Psoas muscle (tissue), 8 donors: Measurements from ENCODE around the gene HEPACAM. TPM values are rescaled to one million over a fixed set of nuclear protein-coding genes. Genes with fewer than 3 reads are reported as not detected.

Experiments used
- ATAC-seq, 4 donors: fragments of 200-7000 bp; cut with Tn5 transposase; one replicate each; pipeline ENCODE4 v1.9.1; 2020; ENCODE audit warnings: moderate library complexity in 3 of 4, mild to moderate bottlenecking in 2 of 4
- DNase-seq, 2 donors: peaks; one replicate each; pipeline ENCODE4 v3.0.0-alpha.2; 2020
- H3K27ac ChIP-seq: fragments of 200-600 bp; one replicate; pipeline ENCODE4 v1.8.0; 2022
- H3K27me3 ChIP-seq, 3 donors: fragments of 200-600 bp in 1 of 3; one replicate each; pipeline versions ENCODE4 v1.6.1 to v1.8.0; 2013 to 2022; ENCODE audit warnings: low read length in 2 of 3, mild to moderate bottlenecking in 2 of 3, moderate library complexity in 1 of 3; ENCODE audit not compliant: insufficient read depth in 3 of 3
- H3K36me3 ChIP-seq, 2 donors: fragments of 200-600 bp in 1 of 2; one replicate each; pipeline versions ENCODE4 v1.6.1 to v1.8.0; 2013 to 2022; ENCODE audit warnings: low read depth in 1 of 2, mild to moderate bottlenecking in 1 of 2, moderate library complexity in 1 of 2; ENCODE audit not compliant: insufficient read depth in 1 of 2
- H3K4me1 ChIP-seq: fragments of 200-600 bp; one replicate; pipeline ENCODE4 v1.8.0; 2022
- H3K4me3 ChIP-seq: fragments of 200-600 bp; one replicate; pipeline ENCODE4 v1.8.0; 2022; ENCODE audit warnings: mild to moderate bottlenecking
- H3K9me3 ChIP-seq: fragments of 200-600 bp; one replicate; pipeline ENCODE4 v1.8.0; 2022
- WGBS, 3 donors: extraction: QIAGEN DNeasy Blood & Tissue Kit; methylation state at CpG; one replicate each; pipeline versions ENCODE4 v1.1.6 to v1.1.7; 2013; 5-methylcytosine and 5-hydroxymethylcytosine counted together
- intact Hi-C, 2 donors: fragments of 100-400 bp; cut with DNase I; formaldehyde crosslinking; loops; one replicate each; pipeline versions ENCODE4 v1.11.0 to v1.14.2; 2022
- polyA plus RNA-seq, 3 donors: library from polyadenylated mRNA; stranded (reverse); fragments of 200-250 nt; gene quantifications; one replicate each; pipeline ENCODE4 v1.2.3, GENCODE V29; 2013
- total RNA-seq, 4 donors: library from RNA; stranded (reverse); fragmentation: NEBNext Ultra II Directional in 2 of 4; extraction: Animal tissue kit (Norgen Biotek cat#: 25700) in 2 of 4; gene quantifications; one replicate each; pipeline versions ENCODE4 v1.2.1 to v1.2.4, GENCODE V29; 2021 to 2023
- TF ChIP-seq, protein P1 (sequence below): fragments of 200-600 bp; IDR thresholded peaks from one replicate; pipeline ENCODE4 v1.8.0; 2022; ENCODE audit warnings: antibody characterized with exemption
- donor health status: healthy with polysubstance abuse.
- donor health status: DM: no; HTN: no; CAD: no; lungs with moderate emphysema.
- donor health status: Bipolar disorder and iron deficiency.
- donor health status: healthy.
- donor health status: DM: yes; HTN: yes; CAD: no.
- donor health status: DM: no; HTN: no; CAD: no.
- donor health status: DM: no; HTN: no; CAD: no.
- donor health status: DM: yes; HTN: yes; CAD: no.

Gene HEPACAM
- total and polyA plus RNA-seq, 7 donors, result 0.05 to 0.25 (median 0.07) TPM; not detected in 2

DNA sequence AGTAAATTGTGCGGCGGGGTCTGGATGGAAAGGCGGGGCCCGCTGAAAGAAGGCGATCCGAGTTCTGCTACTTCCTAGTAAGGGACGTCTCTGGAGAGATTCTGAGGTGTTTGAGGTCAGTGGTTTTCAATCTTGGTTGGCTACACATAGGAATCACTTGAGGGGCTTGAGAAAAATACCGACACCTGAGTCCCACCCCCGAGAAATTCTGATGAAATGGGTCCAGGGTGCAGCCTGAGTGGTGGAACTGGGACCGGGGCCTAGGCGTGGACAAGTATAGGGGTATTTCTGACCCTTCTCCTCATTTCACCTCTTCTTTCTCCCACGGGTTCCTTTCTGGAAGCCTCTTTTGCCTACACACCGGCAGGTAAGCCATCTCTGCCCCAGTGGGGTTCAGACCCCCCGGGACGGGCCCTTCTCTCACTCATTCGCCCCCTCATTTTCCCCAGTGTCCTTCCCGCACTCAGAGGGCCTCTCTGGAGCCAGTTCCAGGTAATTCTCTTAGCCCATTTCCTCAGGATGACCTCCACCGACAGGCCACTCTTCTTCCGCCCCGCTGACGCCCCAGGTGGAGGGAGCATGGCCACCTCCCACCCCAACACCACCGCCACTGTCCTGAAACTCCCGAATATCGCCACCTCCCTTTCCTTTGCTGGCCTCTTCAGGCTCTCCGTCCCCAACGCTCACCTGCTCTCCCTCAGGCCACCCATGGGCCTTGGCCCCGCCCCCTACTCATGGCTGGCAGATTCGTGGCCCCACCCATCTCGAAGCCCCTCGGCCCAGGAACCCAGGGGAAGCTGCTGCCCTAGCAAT, 58.8 kb downstream of the HEPACAM start:
- no peaks in the 10 kb centered on the region for H3K4me1 ChIP-seq
- 22 to 28% (median 25%) methylated on average over 30 of the region's 30 CpGs for WGBS, 3 donors
- intact Hi-C loops, result no loop called here
- ATAC-seq, result peak in 1 of 4 donors; percentile 2
- H3K4me3 ChIP-seq, result peak overlapping the region; percentile 72
- H3K9me3 ChIP-seq, result no peaks in the 10 kb centered on the region
- H3K36me3 ChIP-seq, result no peaks in the 10 kb centered on the region
- H3K27me3 ChIP-seq, result peaks cover 0 to 21% (median 4%) of the 10 kb centered on the region in 3 donors
- TF ChIP-seq, protein P1, sequence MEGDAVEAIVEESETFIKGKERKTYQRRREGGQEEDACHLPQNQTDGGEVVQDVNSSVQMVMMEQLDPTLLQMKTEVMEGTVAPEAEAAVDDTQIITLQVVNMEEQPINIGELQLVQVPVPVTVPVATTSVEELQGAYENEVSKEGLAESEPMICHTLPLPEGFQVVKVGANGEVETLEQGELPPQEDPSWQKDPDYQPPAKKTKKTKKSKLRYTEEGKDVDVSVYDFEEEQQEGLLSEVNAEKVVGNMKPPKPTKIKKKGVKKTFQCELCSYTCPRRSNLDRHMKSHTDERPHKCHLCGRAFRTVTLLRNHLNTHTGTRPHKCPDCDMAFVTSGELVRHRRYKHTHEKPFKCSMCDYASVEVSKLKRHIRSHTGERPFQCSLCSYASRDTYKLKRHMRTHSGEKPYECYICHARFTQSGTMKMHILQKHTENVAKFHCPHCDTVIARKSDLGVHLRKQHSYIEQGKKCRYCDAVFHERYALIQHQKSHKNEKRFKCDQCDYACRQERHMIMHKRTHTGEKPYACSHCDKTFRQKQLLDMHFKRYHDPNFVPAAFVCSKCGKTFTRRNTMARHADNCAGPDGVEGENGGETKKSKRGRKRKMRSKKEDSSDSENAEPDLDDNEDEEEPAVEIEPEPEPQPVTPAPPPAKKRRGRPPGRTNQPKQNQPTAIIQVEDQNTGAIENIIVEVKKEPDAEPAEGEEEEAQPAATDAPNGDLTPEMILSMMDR, result no peak
- peak overlapping the region; percentile 71 for H3K27ac ChIP-seq
- no peak for DNase-seq

DNA sequence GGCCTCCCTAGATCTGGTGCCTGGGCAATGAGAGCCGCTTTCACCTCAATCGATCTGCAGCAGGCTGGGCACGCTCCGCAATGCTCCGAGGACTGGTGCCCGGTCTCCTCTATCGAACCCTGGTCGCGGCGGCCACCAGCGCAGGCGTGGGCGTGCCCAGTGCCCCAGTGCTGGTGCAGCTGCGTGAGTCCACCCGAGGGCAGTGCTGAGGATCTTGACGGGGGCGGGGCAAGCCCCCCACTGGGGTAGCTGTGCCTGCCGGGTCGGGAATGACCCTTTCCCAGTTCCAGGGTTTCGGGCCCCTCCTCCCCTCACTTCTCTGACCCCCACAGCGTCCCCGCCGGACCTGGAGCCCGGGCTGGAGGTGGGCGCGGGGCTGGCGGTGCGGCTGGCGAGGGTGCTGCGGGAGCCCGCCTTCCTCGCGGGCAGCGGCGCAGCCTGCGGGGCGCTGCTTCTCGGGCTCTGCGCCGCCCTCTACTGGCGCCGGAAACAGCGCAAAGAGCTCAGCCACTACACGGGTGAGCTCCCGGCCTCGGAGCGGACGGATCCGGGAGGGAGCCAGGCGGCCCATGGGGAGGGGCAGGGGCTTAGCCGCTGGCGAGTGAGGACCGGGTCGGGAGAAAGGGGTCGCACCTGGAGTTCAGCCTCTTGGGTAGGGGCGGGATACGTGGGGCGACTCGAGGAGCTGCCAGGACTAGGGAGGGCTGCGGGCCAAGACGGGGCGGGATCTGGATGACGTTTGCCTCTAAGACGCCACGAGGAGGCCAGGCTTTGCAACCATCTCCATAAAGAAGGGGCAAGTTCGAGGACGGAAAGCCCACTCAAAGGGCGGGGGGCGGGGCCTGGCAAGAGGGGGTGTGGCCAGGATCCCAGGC, 59.7 kb downstream of the HEPACAM start:
- peak; percentile 88 to 95 (median 90) for ATAC-seq
- 1 to 2% (median 2%) methylated on average over 46 to 69 of the region's 69 CpGs for WGBS, 3 donors
- H3K4me3 ChIP-seq, result peak overlapping the region; percentile 72
- no peaks in the 10 kb centered on the region for H3K4me1 ChIP-seq
- intact Hi-C loops, result no loop called here
- peak overlapping the region; percentile 71 for H3K27ac ChIP-seq
- H3K36me3 ChIP-seq, result no peaks in the 10 kb centered on the region
- TF ChIP-seq, protein P1, result peak; percentile 62
- peak; percentile 87 to 91 for DNase-seq
- no peaks in the 10 kb centered on the region for H3K9me3 ChIP-seq
- peaks cover 0 to 27% (median 4%) of the 10 kb centered on the region in 3 donors for H3K27me3 ChIP-seq

DNA sequence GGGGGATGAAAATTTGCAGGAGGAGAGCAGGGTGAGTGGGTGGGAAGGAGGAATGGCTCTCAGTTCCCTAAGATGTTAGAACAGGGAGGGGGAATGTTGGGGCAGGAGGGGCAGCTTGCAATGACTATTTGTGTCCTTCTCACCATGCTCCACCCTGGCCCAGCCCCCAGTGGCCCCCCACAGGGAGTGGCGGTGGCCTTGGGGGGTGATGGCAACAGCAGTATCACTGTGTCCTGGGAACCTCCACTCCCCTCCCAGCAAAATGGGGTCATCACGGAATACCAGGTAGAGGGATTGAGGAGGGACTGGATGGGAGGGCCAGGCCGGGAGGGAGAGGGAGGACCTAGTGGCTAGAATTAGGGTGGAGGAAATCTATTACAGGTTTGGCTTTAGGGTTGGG, 60.4 kb downstream of the HEPACAM start:
- H3K9me3 ChIP-seq, result no peaks in the 10 kb centered on the region
- WGBS, 3 donors, result 62 to 65% (median 63%) methylated on average over 3 of the region's 3 CpGs
- TF ChIP-seq, protein P1, result no peak
- H3K27me3 ChIP-seq, result peaks cover 0 to 34% (median 9%) of the 10 kb centered on the region in 3 donors
- ATAC-seq, result no peak
- DNase-seq, result no peak
- peak overlapping the region; percentile 72 for H3K4me3 ChIP-seq
- intact Hi-C loops, result no loop called here
- no peaks in the 10 kb centered on the region for H3K4me1 ChIP-seq
- H3K36me3 ChIP-seq, result no peaks in the 10 kb centered on the region
- H3K27ac ChIP-seq, result no peak overlapping the region

GRCh38 chr11:124874571-124875255, 61.1 kb downstream of the HEPACAM start:
- no peak overlapping the region for H3K27ac ChIP-seq
- ATAC-seq (no peak), DNase-seq (no peak)
- no peaks in the 10 kb centered on the region for H3K36me3 ChIP-seq
- TF ChIP-seq, protein P1, result no peak
- H3K27me3 ChIP-seq, result peaks cover 0 to 41% (median 13%) of the 10 kb centered on the region in 3 donors
- H3K4me3 ChIP-seq, result no peak overlapping the region
- intact Hi-C loops, result no loop called here
- no peaks in the 10 kb centered on the region for H3K4me1 ChIP-seq
- WGBS, 3 donors, result 93 to 96% (median 95%) methylated on average over 6 to 7 of the region's 7 CpGs
- no peaks in the 10 kb centered on the region for H3K9me3 ChIP-seq
